Skeletal muscle satellite cell (primary cell): ENCODE measurements around the gene C2orf74. TPM values are rescaled to one million over a fixed set of nuclear protein-coding genes. Genes with fewer than 3 reads are reported as not detected.
A peak's percentile ranks its signal among the peaks of the same experiment; 100 is the strongest.
"Not testable (repeated sequence)": the region's sequence is repeated elsewhere in the genome, so short reads cannot be mapped to it uniquely, and the experiment has no call there.

ENCODE experiments used
- H3K27me3 ChIP-seq: 2 replicates; pipeline ENCODE4 v1.7.0; 2013; ENCODE audit warnings: low read length; ENCODE audit not compliant: control insufficient read depth, insufficient read depth
- H3K36me3 ChIP-seq: 2 replicates; pipeline ENCODE4 v1.7.0; 2013; ENCODE audit warnings: mild to moderate bottlenecking, control low read depth, low read length; ENCODE audit not compliant: insufficient read depth
- H3K4me1 ChIP-seq: 2 replicates; pipeline ENCODE4 v1.7.0; 2013; ENCODE audit warnings: low read length; ENCODE audit not compliant: control insufficient read depth, insufficient read depth
- H3K4me2 ChIP-seq: 2 replicates; pipeline ENCODE4 v1.7.0; 2013; ENCODE audit warnings: mild to moderate bottlenecking, low read length
- H3K4me3 ChIP-seq: 2 replicates; pipeline ENCODE4 v1.7.0; 2013; ENCODE audit warnings: low read length
- H3K9ac ChIP-seq: 2 replicates; pipeline ENCODE4 v1.7.0; 2013; ENCODE audit warnings: mild to moderate bottlenecking, low read depth, low read length, moderate library complexity
- H3K9me3 ChIP-seq: replicated peaks from 2 replicates; pipeline ENCODE4 v1.7.0; 2013; ENCODE audit warnings: mild to moderate bottlenecking, control low read depth, low read length
- total RNA-seq: library from RNA; depleted of rRNA; stranded (reverse); fragments of >200 nt; gene quantifications from 2 replicates; pipeline ENCODE4 v1.2.3, GENCODE V29; 2012; rRNA removed

C2orf74 gene
- total RNA-seq = 9.0 and 10.1 TPM in 2 replicates

- Histone ChIP-seq H3K36me3 (peaks cover 17% of the 10 kb centered on the region), H3K4me1 (no peaks in the 10 kb centered on the region), H3K4me2 (no peak within 1 kb of the TSS), H3K9me3 (no peaks in the 10 kb centered on the region), H3K27me3 (no peaks in the 10 kb centered on the region), H3K4me3 (no peak within 1 kb of the TSS), H3K9ac (no peak within 1 kb of the TSS)
These were observed at the start of gene C2orf74 for GRCh38 chr2:61161888-61162287. TSS of gene C2orf74 (plus strand) at chr2:61162188. CDS start at chr2:61162515, 327 bp downstream.

GRCh38 chr2:61114147-61114546 is 47.8 kb upstream of the C2orf74 start:
- no peak overlapping the region for H3K9ac ChIP-seq
- no peaks in the 10 kb centered on the region for H3K27me3 ChIP-seq
- no peak overlapping the region for H3K4me3 ChIP-seq
- H3K4me2 ChIP-seq = no peak overlapping the region
- H3K9me3 ChIP-seq = no peaks in the 10 kb centered on the region
- H3K36me3 ChIP-seq = peaks cover 31% of the 10 kb centered on the region
- no peaks in the 10 kb centered on the region for H3K4me1 ChIP-seq

- Histone ChIP-seq H3K4me2 (no peak overlapping the region), H3K4me1 (no peaks in the 10 kb centered on the region), H3K9ac (no peak overlapping the region), H3K9me3 (no peaks in the 10 kb centered on the region), H3K4me3 (no peak overlapping the region), H3K27me3 (no peaks in the 10 kb centered on the region), H3K36me3 (peaks cover 35% of the 10 kb centered on the region)
These were observed 45.7 kb upstream of the C2orf74 start for GRCh38 chr2:61116302-61116701.

GRCh38 chr2:61117534-61117933 is 44.5 kb upstream of the C2orf74 start:
- Histone ChIP-seq H3K36me3 (peaks cover 37% of the 10 kb centered on the region), H3K4me3 (no peak overlapping the region), H3K4me1 (no peaks in the 10 kb centered on the region), H3K9ac (no peak overlapping the region), H3K27me3 (no peaks in the 10 kb centered on the region), H3K9me3 (no peaks in the 10 kb centered on the region), H3K4me2 (no peak overlapping the region)

- Histone ChIP-seq H3K4me3 (no peak overlapping the region), H3K9me3 (no peaks in the 10 kb centered on the region), H3K4me2 (no peak overlapping the region), H3K9ac (no peak overlapping the region), H3K4me1 (no peaks in the 10 kb centered on the region), H3K36me3 (peaks cover 7% of the 10 kb centered on the region), H3K27me3 (no peaks in the 10 kb centered on the region)
These were observed 36.8 kb upstream of the C2orf74 start for GRCh38 chr2:61125123-61125710.

- Histone ChIP-seq H3K27me3 (no peaks in the 10 kb centered on the region), H3K9me3 (no peaks in the 10 kb centered on the region), H3K36me3 (peaks cover 7% of the 10 kb centered on the region), H3K4me2 (no peak overlapping the region), H3K4me1 (no peaks in the 10 kb centered on the region), H3K4me3 (no peak overlapping the region), H3K9ac (no peak overlapping the region)
These were observed 36.2 kb upstream of the C2orf74 start for GRCh38 chr2:61125798-61126197.

- H3K9ac ChIP-seq, H3K36me3 ChIP-seq, H3K9me3 ChIP-seq, H3K4me3 ChIP-seq, H3K27me3 ChIP-seq, H3K4me2 ChIP-seq, H3K4me1 ChIP-seq: not testable (repeated sequence)
These were observed 33.9 kb upstream of the C2orf74 start for GRCh38 chr2:61128122-61128521.

GRCh38 chr2:61134141-61134540 is 27.8 kb upstream of the C2orf74 start:
- Histone ChIP-seq H3K9ac (no peak overlapping the region), H3K9me3 (no peaks in the 10 kb centered on the region), H3K36me3 (no peaks in the 10 kb centered on the region), H3K4me3 (no peak overlapping the region), H3K4me1 (no peaks in the 10 kb centered on the region), H3K4me2 (no peak overlapping the region), H3K27me3 (no peaks in the 10 kb centered on the region)

GRCh38 chr2:61135510-61135909 is 26.5 kb upstream of the C2orf74 start:
- Histone ChIP-seq H3K4me2 (no peak overlapping the region), H3K4me1 (no peaks in the 10 kb centered on the region), H3K27me3 (no peaks in the 10 kb centered on the region), H3K9ac (no peak overlapping the region), H3K36me3 (no peaks in the 10 kb centered on the region), H3K4me3 (no peak overlapping the region), H3K9me3 (no peaks in the 10 kb centered on the region)

GRCh38 chr2:61138859-61139258 is 23.1 kb upstream of the C2orf74 start:
- no peak overlapping the region for H3K4me3 ChIP-seq
- no peaks in the 10 kb centered on the region for H3K36me3 ChIP-seq
- H3K4me1 ChIP-seq = no peaks in the 10 kb centered on the region
- no peak overlapping the region for H3K4me2 ChIP-seq
- no peaks in the 10 kb centered on the region for H3K9me3 ChIP-seq
- no peak overlapping the region for H3K9ac ChIP-seq
- no peaks in the 10 kb centered on the region for H3K27me3 ChIP-seq

GRCh38 chr2:61141151-61141550 is 20.8 kb upstream of the C2orf74 start:
- Histone ChIP-seq H3K9ac (no peak overlapping the region), H3K4me1 (peaks cover 6% of the 10 kb centered on the region), H3K4me2 (no peak overlapping the region), H3K36me3 (peaks cover 4% of the 10 kb centered on the region), H3K4me3 (no peak overlapping the region), H3K9me3 (no peaks in the 10 kb centered on the region), H3K27me3 (no peaks in the 10 kb centered on the region)

GRCh38 chr2:61144697-61145268 is 17.2 kb upstream of the C2orf74 start:
- peaks cover 13% of the 10 kb centered on the region for H3K36me3 ChIP-seq
- no peaks in the 10 kb centered on the region for H3K9me3 ChIP-seq
- H3K4me3 ChIP-seq = peak overlapping the region; percentile 97
- H3K9ac ChIP-seq = peak overlapping the region; percentile 88
- peaks cover 6% of the 10 kb centered on the region for H3K4me1 ChIP-seq
- H3K4me2 ChIP-seq = peak overlapping the region; percentile 99
- H3K27me3 ChIP-seq = no peaks in the 10 kb centered on the region
